GM18507 (cell line): Measurements from ENCODE around the gene MYL3.

ENCODE experiments used
- DNase-seq: peaks from one replicate; pipeline ENCODE4 v3.0.0; 2011; ENCODE audit warnings: low read depth; ENCODE audit not compliant: insufficient read length; ENCODE audit errors: extremely low spot score
- FAIRE-seq: peaks from 2 replicates; lab custom pipeline; 2011; peaks lifted over from hg19 to GRCh38; lab: Jason Lieb, UNC

Gene MYL3

GRCh38 chr3:46884929-46885328, 21.7 kb upstream of the MYL3 start:
- DNase-seq (no peak), FAIRE-seq (no peak)

- DNase-seq (no peak), FAIRE-seq (no peak)
Measured at GRCh38 chr3:46884427-46884826, 21.2 kb upstream of the MYL3 start.

- FAIRE-seq = no peak
- DNase-seq = no peak
Measured at GRCh38 chr3:46883830-46884185, 20.6 kb upstream of the MYL3 start.

GRCh38 chr3:46883054-46883829, 20.0 kb upstream of the MYL3 start:
- no peak for FAIRE-seq
- DNase-seq = no peak

- no peak for DNase-seq
- FAIRE-seq = no peak
Measured at GRCh38 chr3:46882377-46883053, 19.3 kb upstream of the MYL3 start.

GRCh38 chr3:46881596-46882376, 18.5 kb upstream of the MYL3 start:
- FAIRE-seq (no peak), DNase-seq (no peak)

- FAIRE-seq (no peak), DNase-seq (no peak)
Measured at GRCh38 chr3:46880884-46881595, 17.8 kb upstream of the MYL3 start.

GRCh38 chr3:46878781-46879436, 15.7 kb upstream of the MYL3 start:
- FAIRE-seq (peak; percentile 92), DNase-seq (no peak)

- DNase-seq = no peak
- FAIRE-seq = no peak
Measured at GRCh38 chr3:46877406-46878125, 14.3 kb upstream of the MYL3 start, which contains the start of gene PTH1R. Gene PTH1R, plus strand, starts transcription at chr3:46877721. Its CDS starts 5,839 bp downstream, at chr3:46883560.

- DNase-seq (no peak), FAIRE-seq (no peak)
Measured at GRCh38 chr3:46876313-46877300, 13.4 kb upstream of the MYL3 start.

- DNase-seq = no peak
- FAIRE-seq = no peak
Measured at GRCh38 chr3:46875560-46875959, 12.3 kb upstream of the MYL3 start.

GRCh38 chr3:46874430-46874829, 11.2 kb upstream of the MYL3 start:
- no peak for FAIRE-seq

GRCh38 chr3:46873521-46873920, 10.3 kb upstream of the MYL3 start:
- FAIRE-seq (no peak), DNase-seq (no peak)

More at GRCh38 chr3:46874430-46874829, 11.2 kb upstream of the MYL3 start:
- DNase-seq = no peak

GRCh38 chr3:46871222-46871621, 8.0 kb upstream of the MYL3 start:
- DNase-seq = no peak
- no peak for FAIRE-seq

GRCh38 chr3:46870651-46871050, 7.4 kb upstream of the MYL3 start:
- DNase-seq = no peak
- no peak for FAIRE-seq

GRCh38 chr3:46869440-46869839, 6.2 kb upstream of the MYL3 start:
- DNase-seq (no peak), FAIRE-seq (no peak)

GRCh38 chr3:46868948-46869347, 5.7 kb upstream of the MYL3 start:
- FAIRE-seq (no peak), DNase-seq (no peak)

- FAIRE-seq (no peak), DNase-seq (no peak)
Measured at GRCh38 chr3:46868287-46868686, 5.0 kb upstream of the MYL3 start.
